Stimulated activated CD8-positive, alpha-beta memory T cell treated with anti-CD3 and anti-CD28 coated beads, Interleukin-12 subunit alpha, Interleukin-12 subunit beta, amount 100 ng/mL, for 24 hours (primary cell): ENCODE results near the gene DLG1.

ENCODE experiments used
- DNase-seq: peaks from one replicate; pipeline ENCODE4 v3.0.0-alpha.2; 2020; ENCODE audit errors: extremely low read depth

The DLG1 gene

DNA sequence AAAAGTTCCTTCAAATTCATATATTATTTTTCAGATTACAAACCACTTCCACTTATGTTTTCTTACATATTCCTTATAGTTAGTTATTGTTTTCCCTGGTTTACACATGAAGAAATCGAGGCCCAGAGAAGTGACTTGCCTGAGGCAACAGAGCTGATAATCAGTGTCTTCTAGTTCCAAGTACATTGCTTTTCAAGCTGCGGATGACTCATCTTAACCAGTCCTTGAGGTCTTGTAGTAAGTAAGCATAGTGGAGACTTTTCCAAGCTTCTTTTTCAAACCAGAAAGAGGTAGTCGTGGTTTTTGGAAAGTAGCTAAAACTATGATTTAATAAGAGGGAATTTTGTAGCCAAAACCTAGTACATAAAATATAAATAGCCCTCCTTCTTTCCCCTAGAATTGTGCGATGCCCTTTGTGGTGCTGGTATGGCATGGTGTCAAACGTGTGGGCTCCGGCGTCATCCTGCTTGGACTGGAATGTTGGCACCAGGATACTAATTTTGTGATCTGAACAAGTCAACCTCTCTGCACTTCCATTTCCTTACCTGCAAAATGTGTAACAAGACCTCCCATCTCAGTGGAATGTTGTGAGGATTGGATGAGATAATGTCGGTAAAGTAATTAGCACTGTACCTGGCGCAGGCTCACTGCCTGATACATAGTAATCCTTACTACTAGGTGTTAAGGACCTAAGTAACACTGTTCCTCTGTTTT, 19.0 kb upstream of the DLG1 start:
- DNase-seq: no peak

DNA sequence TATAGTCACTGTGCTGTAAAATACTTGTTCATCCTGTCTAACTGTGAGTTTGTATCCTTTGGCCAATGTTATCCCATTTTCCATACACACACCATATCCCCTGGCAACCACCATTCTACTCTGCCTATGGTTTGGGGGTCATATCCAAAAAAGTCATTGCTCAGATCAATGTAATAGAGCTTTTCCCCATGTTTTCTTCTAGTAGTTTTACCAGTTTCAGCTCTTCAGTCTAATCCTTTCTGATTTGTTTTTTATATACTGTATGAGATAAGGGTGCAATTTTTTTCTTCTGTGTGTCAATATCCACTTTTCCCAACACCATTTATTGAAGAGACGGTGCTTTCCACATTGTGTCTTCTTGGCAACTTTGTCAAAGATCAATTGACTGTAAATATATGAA, 14.0 kb upstream of the DLG1 start:
- no peak for DNase-seq

DNA sequence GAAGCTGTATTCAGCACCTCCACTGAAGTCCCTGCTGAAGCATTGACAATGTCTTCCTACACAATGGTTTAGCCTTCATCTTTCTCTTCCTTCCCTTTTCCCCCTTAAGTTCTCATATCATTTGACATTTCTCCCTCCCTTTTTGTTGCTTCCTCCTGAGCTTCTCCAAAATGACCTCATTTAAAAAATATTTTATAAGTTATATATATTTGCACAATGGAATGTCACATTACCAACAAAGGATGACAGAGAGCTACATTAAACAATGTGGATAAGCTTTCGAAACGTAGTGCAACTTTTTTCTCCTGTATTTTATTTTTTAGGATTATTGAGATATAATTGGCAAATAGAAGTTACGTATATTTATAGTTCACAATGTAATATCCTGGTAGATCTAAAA, 13.2 kb upstream of the DLG1 start:
- DNase-seq: no peak

DNA sequence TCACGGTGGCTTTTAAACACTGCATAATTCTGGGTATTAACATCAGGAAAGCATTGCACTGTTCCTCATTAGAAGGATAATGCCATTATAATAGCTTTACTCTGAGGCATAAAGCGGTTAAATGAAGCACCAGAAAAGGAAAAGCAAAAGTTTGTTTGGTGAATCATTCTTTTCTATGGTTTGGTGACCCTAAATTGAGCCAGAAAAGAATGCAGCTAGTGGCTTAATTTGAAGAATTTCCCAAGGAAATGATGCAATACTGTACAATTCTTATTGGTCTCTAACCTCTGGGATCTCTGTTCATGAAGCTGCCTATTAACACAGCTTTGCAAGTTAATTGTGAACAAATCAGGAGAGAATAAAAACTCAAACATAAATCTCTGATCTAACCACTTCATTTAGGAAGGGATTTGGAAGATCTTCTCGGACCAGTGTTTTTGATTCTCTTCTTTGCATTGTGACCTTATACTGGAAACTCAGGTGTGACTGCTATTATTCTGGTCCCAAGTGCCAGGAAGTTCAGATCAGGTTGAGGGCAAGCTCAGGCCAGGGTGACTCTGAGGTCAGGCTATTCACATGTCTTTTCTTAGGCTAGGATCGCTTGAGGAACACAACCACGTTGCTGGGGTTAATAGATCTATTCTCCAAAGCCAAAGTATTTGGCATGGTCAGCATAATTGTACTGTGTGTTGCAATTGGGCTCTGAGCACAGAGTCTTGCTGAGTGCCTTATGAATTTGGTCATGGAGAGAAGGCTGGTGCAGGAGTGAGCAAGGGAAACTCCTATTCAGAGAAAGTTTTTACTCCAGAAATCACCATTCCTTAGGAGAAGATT, 11.3 kb upstream of the DLG1 start:
- DNase-seq: no peak

DNA sequence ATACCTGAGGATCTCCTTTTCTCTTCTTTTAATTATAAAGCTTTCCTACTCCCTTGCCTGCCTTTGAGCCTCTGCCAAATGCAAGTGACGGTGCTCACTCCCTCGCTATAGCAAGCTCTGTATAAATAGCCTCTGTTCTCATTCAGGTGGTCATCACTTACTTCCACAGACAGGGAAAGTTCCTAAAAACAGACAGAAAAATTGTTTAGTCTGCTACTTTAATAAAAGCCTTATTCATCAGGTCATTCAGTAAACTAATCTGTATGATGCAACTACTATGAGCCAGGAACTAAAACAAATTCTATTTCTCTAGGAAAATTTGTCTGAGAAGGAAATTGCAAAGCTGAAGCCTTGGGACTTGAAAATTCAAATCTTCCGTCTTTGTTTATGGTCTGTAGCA, 10.2 kb upstream of the DLG1 start:
- DNase-seq: no peak

DNA sequence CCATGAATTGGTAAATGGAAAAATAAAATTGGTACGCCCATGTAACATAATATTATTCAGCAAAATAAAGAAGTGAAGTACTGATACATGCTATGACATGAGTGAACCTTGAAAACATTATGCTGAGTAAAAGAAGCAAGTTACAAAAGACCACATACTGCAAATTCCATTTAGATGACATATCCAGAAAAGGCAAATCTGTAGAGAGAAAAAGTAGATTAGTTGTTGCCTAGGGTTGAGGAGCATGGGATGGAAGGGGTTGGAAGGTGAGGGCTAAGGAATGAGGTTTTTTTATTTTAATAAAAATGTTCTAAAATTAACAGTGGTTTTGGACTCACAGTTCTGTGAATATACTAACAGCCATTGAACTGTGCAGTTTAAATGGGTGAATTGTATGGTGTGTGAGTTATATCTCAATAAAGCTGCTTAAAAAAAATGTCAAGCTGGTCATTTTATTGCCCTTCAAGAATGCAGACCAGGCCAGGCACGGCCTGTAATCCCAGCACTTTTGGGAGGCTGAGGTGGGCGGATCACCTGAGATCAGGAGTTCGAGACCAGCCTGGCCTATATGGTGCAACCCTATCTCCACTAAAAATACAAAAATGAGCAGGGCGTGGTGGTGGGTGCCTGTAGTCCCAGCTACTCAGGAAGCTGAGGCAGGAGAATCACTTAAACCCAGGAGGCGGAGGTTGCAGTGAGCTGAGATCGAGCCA, 8.1 kb upstream of the DLG1 start:
- no peak for DNase-seq

DNA sequence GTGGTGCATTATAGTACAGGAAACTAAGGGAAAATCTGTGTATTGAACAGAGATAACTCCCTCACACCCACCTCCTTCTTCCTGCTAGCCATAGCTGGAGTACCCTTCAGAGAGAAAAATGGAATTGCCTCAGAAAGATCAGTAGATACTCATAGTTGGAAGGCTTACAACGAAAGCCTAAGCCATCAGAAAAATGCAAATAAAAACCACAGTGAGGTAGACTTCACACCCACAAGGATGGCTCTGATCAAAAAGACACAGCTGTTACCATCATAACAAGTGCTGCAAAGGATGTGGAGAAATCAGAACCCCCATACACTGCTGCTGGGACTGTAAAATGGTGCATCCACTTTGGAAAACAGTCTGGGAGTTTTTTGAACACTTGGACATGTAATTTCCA, 7.4 kb upstream of the DLG1 start:
- no peak for DNase-seq

DNA sequence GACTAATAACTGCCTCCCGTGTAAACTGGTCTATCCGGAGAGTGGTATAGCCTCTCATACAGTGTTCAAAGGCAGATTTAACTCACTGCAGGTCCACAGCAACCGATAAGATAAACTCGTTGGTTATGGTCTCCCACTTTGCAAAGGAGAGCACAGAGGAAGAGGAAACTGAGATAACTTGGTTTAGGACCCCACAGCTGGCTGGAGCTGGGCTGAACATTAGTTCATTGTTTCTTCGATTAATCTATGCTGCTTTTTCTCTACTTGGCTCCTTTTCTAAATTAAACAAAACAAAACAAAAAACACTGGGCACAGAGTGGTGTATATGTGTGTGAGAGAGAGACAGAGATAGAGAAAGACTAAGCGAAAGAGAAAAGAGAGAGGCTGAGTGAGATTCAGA, 5.0 kb upstream of the DLG1 start:
- DNase-seq: no peak

DNA sequence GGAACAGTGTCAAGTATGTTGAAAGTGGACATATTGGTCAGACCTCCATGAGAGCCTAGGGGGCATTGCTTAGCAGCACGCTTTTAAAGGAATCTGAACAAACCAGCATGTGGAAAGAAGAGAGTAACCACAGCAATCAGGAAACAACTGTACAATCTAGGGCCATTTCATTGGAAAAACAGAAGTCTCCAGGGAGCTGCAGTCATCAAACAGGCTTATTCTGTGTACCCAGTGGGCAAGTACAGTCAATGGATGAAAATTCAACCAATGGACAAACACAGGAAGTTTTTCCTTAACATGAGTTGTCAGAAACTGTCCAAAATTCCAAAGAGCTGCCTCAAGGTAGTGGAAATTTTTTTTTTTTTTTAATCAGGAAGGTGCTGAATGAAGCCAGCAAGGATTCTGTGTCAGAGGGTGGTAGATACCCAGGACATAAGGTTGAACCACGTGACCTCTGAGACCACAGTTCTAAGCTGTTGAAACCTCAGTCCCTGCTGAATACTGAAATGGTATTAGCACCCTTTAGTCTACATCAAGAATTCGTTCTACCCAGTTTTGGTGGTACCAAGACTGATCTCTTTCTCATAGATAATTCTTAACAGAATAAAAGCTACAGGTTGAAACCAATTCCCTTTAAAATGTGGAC, 4.4 kb upstream of the DLG1 start:
- no peak for DNase-seq

DNA sequence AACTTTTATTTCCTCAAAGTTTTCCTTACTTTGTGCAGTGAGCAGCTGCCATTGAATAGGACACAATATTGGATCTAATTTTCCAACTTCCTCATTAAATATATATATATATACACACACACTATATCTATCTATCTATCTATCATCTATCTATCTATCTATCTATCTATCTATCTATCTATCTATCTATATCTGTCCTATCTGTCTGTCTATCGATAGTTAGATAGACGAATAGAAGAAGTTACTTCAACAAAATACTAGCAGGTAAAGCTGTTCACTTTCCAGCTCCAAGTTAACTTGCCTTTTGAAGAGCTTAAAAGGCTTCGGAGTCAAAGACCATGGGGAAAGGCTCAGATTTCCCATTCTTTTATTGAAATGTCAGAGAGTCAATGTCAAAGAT, 3.6 kb upstream of the DLG1 start:
- DNase-seq: no peak

DNA sequence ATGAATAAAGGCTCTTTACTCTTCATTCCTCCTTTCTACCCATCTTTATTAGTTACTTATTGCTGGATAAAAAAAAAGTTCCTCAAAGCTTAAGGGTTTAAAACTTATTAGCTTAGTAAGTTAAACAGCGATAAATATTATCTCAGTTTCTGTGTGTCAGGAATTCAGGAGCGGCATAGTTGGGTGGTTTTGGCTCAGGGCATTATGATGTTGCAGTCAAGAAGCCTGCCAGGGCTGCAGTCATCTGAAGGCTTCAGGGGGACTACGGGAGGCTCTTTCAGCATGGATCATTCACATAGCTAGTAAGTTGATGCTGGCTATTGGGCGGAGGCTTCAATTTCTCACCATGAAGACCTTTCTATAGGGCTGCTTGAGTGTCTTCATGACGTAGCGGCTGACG, 1.9 kb upstream of the DLG1 start:
- no peak for DNase-seq

DNA sequence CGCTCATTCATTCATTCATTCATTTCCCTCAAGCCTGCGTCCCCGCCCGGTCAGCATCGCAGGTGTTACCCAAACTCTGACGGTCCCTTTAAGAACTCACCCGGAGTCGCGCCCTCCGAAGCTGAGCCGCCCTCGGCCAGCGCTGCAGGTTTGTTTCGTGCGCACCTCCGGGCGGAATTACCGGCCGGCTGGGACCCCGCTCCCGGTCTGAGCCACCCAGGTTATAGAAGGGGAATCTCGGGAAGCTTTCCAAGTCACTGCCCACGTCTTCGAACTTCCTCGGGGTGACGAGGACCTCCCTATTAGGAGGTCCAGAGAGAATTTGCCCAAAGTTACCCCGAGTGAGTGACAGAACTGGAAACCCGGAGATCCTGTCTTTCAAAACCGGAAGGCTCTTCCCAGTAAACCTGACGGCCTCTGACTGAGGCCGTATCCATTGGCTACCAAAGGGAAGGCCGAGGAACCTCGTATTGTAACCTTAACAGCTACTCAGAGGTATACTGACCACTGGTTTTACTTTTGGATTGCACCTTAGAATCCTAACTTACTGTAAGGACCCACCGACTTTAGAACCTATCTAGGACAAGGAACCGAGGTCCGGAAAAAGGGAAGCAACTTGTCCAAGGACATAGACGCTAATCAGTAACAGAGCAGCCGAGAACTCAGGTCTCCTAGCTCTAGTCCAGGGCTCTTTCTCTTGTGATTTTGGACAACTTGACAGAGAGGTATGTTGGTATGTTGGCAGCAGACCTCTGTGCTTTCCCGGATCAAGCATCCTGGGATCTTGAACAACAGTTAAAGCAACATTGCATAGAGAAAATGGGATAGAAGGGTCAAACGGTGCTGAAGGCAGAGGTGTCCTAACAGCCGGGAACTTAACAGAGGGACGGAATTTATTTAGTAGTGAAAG, 788 bp upstream of the DLG1 start:
- DNase-seq: no peak

DNA sequence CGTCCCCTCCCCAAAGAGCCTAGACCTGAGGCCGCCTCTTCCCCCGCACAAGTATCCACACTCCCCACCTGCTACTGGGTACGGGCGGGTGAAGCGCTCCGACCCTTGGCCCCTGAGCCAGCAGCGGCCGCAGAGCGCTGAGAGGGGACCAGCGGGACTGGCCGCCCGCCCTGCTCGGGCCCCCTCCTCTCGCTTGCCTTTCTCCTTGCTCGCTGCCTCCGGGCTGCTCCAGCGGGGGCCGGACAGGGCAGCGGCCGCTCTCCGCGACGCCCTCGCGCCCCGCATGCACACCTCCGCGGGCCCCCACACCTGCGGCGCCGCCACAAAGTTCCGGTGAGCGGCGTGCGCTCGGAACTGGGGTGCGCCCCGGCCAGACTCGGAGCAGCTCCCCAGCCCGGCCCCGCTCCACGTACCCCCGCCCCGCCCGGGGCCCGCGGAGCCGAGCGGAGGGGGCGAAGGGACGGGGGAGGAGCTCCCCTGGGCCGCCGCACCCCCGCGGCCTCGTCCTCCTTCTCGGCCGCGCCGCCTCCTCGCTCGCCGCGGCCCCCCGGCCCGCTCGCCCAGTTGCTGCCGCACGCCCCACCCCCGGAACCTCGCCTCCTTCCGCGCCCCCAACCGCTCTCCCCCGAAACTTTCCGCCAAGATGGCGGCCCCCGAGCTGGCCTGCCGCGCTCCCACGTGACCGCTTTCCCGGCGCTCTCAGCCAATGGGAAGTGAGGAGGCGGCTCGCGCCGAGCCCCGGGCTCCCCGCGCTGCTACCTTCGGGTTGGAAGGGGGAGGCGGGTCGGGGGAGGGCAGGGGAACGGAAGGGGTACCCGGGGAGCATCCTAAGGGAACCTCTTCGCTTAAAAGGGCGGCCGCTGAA, 704 bp downstream of the DLG1 start:
- peak; percentile 84 for DNase-seq

DNA sequence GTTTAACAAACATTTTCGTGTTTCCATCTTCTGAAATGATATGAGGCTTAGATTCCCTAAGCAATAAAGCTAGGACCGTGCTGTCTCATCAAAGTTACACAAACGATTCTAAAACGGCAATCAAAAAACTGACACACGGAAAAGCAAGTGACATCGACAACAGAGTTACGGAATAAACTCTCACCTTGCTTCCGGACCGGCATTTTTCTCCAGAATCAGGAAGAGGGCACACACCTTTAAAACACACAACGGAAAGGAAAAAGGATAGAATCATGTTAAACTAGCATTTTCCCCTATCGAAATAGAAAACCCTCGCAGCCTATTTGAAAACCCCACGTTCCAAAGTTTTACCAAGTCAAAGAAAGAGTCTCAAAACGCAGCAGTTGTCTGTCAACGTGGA, 1.4 kb downstream of the DLG1 start:
- DNase-seq: no peak

DNA sequence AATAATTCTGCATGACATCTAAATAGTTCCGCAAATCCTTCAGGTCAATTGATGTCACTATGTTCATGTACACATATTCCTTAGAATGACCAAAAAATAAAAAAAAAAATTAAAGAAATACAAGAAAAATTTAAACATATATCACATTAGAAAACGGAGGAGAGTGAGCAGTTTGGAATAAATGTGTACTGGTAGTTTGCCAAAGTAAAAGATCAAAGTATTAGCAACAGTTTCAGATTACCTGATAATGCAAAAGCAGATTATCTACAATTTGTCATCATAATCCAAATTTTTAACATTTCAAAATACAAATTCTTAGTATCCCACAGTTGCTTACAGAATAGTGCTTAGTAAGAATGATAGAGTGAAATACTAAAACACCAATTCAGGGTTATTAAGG, 1.9 kb downstream of the DLG1 start:
- no peak for DNase-seq

DNA sequence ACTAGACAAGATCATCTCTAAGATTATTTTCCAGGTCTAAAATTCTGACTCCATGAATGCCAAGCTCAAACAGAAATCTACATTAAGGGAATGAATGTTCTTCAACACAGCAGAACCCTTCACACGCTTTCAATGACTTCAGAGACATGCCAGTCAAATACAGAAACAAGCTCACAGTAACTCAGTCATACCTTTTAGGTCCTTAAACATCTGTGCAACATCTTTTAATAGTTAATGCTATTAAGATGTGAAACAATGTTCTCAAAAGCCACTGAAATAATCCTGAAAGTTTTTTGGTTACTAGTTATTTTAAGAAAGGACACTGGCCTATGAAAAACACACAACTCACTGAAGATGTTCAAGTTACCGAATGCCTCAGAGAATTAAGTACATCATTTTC, 2.5 kb downstream of the DLG1 start:
- DNase-seq: no peak

DNA sequence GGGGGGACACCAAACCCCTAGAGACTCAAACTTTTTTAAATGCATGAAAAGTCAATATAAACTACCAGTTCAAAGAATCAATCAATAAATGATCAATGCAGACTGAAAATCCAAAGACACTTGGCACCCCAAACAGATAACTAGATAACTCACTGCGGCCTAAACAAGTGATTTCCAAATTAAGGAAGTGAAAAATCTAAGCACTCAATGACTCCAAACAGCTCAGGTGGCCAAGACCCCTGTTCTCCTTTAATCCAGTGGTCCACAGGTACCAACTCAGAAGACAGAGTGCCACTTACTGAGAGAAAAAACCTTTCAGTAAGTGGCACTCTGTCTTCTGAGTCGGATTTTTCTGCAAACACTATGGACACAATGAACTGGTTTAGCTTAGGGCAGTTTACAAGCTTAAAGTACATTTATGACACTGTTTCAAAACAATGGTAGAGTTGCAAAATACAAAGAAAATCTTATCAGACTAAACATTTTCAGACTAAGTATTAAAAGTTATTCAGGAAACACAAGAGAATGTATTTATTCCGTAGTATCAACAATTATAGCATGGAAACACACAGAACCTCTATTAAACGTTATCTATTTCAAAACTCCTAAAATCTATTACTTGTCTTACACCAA, 4.7 kb downstream of the DLG1 start:
- no peak for DNase-seq

DNA sequence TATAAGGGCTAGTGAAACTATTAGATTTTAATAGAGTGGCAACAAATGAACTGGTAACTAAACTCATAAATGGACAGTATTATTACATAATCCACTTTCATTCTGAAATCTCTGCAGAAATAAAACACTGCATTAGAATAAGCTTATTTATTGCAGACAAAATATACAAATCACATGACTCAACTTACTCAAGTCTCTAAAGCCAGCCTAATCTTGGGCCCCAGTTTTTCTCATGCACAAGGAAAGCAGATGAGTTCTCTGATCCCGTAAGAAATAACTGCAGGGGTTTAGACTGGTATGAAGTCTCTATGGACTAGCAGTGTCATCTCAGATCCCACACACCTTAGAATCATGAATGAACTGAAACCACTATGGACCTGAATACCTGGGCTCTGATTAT, 5.8 kb downstream of the DLG1 start:
- DNase-seq: no peak

DNA sequence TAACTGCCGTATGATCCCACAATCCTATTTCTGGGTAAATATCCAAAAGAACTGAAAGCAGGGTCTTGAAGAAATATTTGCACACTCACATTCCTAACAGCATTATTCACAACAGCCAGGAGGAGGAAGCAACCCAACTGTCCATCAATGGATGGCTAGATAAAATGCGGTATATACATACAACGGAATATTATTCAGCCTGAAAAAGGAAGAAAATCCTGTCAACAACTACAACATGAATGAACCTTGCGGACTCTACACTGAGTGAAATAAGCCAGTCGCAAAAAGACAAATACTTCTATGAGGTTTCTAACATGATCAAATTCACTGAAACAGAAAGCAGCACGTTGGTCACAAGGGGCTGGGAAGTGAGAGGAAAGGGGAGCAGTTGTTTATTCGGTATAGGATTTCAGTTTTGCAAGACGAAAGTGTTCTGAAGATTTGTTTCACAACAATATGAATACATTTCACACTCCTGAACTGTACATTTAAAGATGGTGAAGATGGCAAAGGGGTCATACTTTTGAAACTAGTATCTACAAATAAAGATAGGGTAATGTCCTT, 6.2 kb downstream of the DLG1 start:
- no peak for DNase-seq

DNA sequence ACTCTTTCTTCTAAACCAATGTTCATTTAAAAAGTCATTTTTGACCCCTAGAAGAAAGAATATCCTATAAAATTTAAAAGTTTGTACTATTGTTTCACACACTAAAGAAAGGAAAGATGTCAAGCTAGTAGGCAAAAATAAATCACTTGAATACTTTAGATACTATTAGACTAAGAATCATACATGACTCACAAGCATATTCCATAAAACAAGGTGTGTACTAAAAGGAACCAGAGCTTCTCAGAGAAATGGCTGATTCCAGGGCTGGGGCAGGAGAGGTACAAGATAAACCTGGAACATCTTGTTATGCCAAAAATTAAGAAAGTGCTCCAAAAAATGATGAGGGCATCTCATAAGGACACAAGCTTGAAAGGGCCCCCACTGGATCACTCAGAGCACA, 8.7 kb downstream of the DLG1 start:
- DNase-seq: no peak
